ENCODE results near the gene RPEL1.

GRCh38 chr10:103276251-103276895, 30.7 kb downstream of the RPEL1 start:
- TF ChIP-seq CTCF (IDR thresholded peaks at IDR 0.05) (no peak), POLR2A (IDR thresholded peaks at IDR 0.05) (no peak), POLR2AphosphoS5 (IDR thresholded peaks at IDR 0.05) (no peak), EP300 (IDR thresholded peaks at IDR 0.05) (no peak)
